IPS-15b (cell line): ENCODE results near the gene KRT80.
"Not testable (repeated sequence)": the region's sequence is repeated elsewhere in the genome, so short reads cannot be mapped to it uniquely, and the experiment has no call there.

Experiments used
- H3K27me3 ChIP-seq: one replicate; pipeline ENCODE4 v1.6.1; 2013; ENCODE audit warnings: low read length; ENCODE audit not compliant: control insufficient read depth, insufficient read depth
- H3K36me3 ChIP-seq: one replicate; pipeline ENCODE4 v1.6.1; 2013; ENCODE audit warnings: low read length; ENCODE audit not compliant: control insufficient read depth, insufficient read depth
- H3K4me1 ChIP-seq: one replicate; pipeline ENCODE4 v1.6.1; 2013; ENCODE audit warnings: mild to moderate bottlenecking, low read length; ENCODE audit not compliant: control insufficient read depth, insufficient read depth
- H3K4me3 ChIP-seq: one replicate; pipeline ENCODE4 v1.5.1; 2013; ENCODE audit warnings: low read depth, low read length
- H3K9ac ChIP-seq: one replicate; pipeline ENCODE4 v1.6.1; 2013; ENCODE audit warnings: low read depth, mild to moderate bottlenecking, low read length
- H3K9me3 ChIP-seq: one replicate; pipeline ENCODE4 v1.6.1; 2013; ENCODE audit warnings: mild to moderate bottlenecking, low read length; ENCODE audit not compliant: control insufficient read depth, insufficient read depth

KRT80 gene

GRCh38 chr12:52191841-52192791 is at the start of gene KRT80:
TSS of gene KRT80 (minus strand) at chr12:52192014. CDS start at chr12:52191902, 112 bp downstream.
- Histone ChIP-seq H3K36me3 (no peaks in the 10 kb centered on the region), H3K9me3 (no peaks in the 10 kb centered on the region), H3K9ac (no peak within 1 kb of the TSS), H3K27me3 (no peaks in the 10 kb centered on the region), H3K4me3 (no peak within 1 kb of the TSS), H3K4me1 (no peaks in the 10 kb centered on the region)

- no peaks in the 10 kb centered on the region for H3K27me3 ChIP-seq
- H3K4me3 ChIP-seq: no peak overlapping the region
- no peak overlapping the region for H3K9ac ChIP-seq
- H3K4me1 ChIP-seq: peaks cover 7% of the 10 kb centered on the region
- no peaks in the 10 kb centered on the region for H3K36me3 ChIP-seq
- no peaks in the 10 kb centered on the region for H3K9me3 ChIP-seq
Measured at GRCh38 chr12:52241205-52241842, 49.5 kb upstream of the KRT80 start.

DNA sequence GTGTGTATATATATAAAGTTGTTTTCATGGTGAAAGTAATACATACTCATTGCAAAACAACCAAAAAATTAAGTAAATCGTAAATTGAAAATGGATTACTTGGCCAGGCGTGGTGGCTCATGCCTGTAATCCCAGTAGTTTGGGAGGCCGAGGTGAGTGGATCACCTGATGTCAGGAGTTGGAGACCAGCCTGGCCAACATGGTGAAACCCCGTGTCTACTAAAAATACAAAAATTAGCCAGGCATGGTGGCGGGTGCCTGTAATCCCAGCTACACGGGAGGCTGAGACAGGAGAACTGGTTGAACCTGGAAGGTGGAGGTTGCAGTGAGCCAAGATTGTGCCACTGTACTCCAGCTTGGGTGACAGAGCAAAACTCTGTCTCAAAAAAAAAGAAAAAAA is 48.4 kb upstream of the KRT80 start:
- not testable (repeated sequence) for H3K9me3 ChIP-seq, H3K9ac ChIP-seq, H3K27me3 ChIP-seq, H3K36me3 ChIP-seq, H3K4me1 ChIP-seq, H3K4me3 ChIP-seq

DNA sequence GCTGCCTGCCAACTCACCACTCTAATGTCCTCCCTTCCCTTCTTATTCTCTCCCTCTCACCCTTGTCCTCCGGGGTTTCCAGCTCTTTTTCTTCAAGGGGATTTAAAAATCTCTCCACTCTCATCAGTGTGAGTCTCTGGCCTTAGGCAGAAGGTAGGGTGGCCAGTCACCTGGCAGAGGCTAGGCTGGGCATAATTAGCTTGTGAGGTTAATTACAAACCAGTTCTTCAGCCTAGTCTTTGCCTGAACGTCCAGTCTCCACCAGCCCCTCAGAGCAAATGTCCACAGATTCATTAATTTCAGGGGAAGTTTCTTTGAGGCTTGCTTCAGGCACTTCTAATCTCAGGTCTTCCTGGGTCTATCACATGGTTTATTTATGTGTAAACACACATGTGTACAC is 48.0 kb upstream of the KRT80 start:
- no peaks in the 10 kb centered on the region for H3K36me3 ChIP-seq
- peaks cover 7% of the 10 kb centered on the region for H3K27me3 ChIP-seq
- no peak overlapping the region for H3K4me3 ChIP-seq
- no peak overlapping the region for H3K9ac ChIP-seq
- peaks cover 7% of the 10 kb centered on the region for H3K4me1 ChIP-seq
- no peaks in the 10 kb centered on the region for H3K9me3 ChIP-seq

DNA sequence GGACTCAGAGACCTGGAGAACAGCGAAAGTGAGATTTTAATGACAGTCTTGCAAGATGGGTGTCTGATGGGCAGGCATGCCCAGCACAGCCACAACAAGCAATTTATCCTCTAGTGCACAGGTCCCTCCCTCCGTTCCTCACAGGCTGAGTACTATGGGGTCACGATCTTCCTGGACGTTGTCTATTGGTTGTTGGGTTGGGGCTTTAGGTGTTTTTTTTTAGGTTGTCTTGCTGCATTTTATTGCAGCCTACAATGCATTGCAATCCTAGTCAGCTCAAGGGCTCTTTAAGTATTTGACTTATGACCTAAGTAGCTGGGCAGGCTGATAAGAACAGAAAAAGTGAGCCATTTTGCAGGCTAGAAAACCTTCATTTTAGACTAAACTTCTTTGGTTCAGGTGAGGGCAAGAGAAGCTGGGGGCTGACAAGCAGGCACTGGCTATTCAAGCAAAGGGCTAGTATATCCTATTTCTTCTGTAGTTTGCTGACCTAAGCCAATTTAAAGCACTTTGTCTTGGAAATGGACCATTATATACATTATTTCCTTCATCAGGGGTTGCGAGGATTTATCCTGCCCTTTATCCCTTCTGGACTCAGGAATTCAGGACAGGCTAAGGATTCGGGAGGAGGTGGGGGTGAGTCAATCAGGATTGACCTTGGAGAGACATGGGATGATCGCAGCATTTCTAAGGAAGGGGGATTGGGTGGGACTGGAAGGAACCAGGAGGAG is 47.3 kb upstream of the KRT80 start:
- Histone ChIP-seq H3K9ac (no peak overlapping the region), H3K4me3 (no peak overlapping the region), H3K4me1 (peaks cover 7% of the 10 kb centered on the region), H3K36me3 (no peaks in the 10 kb centered on the region), H3K9me3 (no peaks in the 10 kb centered on the region), H3K27me3 (peaks cover 10% of the 10 kb centered on the region)

GRCh38 chr12:52238207-52238840 is 46.5 kb upstream of the KRT80 start:
- Histone ChIP-seq H3K4me3 (no peak overlapping the region), H3K27me3 (peaks cover 14% of the 10 kb centered on the region), H3K4me1 (peaks cover 7% of the 10 kb centered on the region), H3K9me3 (no peaks in the 10 kb centered on the region), H3K9ac (no peak overlapping the region), H3K36me3 (no peaks in the 10 kb centered on the region)

DNA sequence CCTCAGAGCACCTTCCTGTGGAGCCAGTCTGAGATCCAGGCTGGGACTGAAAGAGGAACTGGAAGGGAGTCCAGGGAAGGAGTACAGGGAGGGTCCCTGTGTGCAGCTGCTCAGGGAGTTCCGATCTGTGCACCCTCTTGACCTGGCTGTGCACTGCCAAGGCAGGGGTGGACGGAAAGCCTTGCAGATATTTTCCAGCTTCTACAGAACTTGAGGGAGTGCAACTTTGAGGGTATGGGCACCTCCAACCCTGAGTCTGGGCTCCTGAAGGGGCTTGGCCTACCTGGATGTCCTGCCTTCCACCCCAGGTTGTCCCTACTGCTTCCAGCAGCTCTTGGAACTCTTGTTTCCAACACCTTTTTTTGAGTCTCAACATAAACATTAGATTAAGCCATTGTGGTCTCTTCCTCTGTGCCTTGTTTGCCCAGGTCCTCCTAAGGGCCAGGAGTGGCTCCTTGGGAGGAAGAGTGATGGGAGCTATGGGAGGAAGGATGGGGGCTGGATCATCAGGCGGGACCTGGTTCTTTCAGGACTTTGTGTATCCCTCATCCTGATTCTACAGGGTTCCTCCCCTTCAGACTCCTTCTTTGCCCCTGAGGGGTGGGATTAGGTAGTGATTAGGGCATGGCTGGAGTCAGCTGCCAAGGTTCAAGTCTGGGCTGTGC is 44.7 kb upstream of the KRT80 start:
- Histone ChIP-seq H3K9me3 (no peaks in the 10 kb centered on the region), H3K36me3 (no peaks in the 10 kb centered on the region), H3K9ac (no peak overlapping the region), H3K4me3 (no peak overlapping the region), H3K27me3 (peaks cover 29% of the 10 kb centered on the region), H3K4me1 (peaks cover 10% of the 10 kb centered on the region)

GRCh38 chr12:52235822-52236361 is 44.1 kb upstream of the KRT80 start:
- no peak overlapping the region for H3K9ac ChIP-seq
- H3K36me3 ChIP-seq: no peaks in the 10 kb centered on the region
- H3K4me3 ChIP-seq: no peak overlapping the region
- H3K27me3 ChIP-seq: peaks cover 33% of the 10 kb centered on the region
- H3K9me3 ChIP-seq: no peaks in the 10 kb centered on the region
- H3K4me1 ChIP-seq: peaks cover 14% of the 10 kb centered on the region

DNA sequence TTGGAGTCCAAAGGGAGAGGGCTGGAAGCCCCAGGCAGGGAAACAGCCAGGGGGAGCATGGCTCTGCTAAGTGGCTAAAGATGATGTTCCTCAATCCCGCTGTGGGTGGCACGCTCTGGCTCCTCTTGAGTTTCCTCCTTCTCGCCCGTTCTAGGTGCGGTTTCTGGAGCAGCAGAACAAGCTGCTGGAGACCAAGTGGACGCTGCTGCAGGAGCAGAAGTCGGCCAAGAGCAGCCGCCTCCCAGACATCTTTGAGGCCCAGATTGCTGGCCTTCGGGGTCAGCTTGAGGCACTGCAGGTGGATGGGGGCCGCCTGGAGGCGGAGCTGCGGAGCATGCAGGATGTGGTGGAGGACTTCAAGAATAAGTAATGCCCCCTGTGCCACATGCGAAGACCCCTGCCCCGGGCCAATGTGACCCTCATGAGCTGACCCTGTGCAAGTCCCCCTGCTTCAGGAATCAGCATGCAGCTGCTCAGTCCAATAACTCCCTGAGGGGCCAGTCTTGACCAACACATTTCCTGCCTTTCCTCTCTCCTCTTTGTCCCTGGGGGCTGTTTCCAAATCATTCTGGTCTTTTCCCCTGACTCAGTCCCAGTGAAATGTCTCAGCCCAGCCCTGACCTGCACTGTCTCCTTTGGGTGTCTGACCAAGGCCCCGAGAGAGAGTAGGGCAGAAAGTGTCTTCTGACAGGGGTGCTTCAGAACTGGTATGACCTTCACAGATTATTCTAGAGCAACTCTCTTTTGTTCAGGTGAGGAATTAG is 43.4 kb upstream of the KRT80 start:
- Histone ChIP-seq H3K27me3 (peaks cover 36% of the 10 kb centered on the region), H3K4me3 (no peak overlapping the region), H3K4me1 (peaks cover 19% of the 10 kb centered on the region), H3K9me3 (no peaks in the 10 kb centered on the region), H3K9ac (no peak overlapping the region), H3K36me3 (no peaks in the 10 kb centered on the region)

- no peak overlapping the region for H3K9ac ChIP-seq
- H3K9me3 ChIP-seq: no peaks in the 10 kb centered on the region
- H3K36me3 ChIP-seq: no peaks in the 10 kb centered on the region
- no peak overlapping the region for H3K4me3 ChIP-seq
- H3K4me1 ChIP-seq: peaks cover 19% of the 10 kb centered on the region
- peaks cover 38% of the 10 kb centered on the region for H3K27me3 ChIP-seq
Measured at GRCh38 chr12:52234223-52234810, 42.5 kb upstream of the KRT80 start.
